OCI-LY3 (cell line): ENCODE data around the gene EVA1A.

Experiments
- H2AFZ ChIP-seq: fragments of 200-600, 300-600 bp; shearing (Covaris generic); 2 replicates; pipeline ENCODE4 v1.6.0; 2014; ENCODE audit warnings: antibody characterized with exemption, low read depth, low read length
- H3K27ac ChIP-seq: fragments of 200-600, 300-600 bp; sonication (generic); 2 replicates; pipeline ENCODE4 v1.5.1; 2014; ENCODE audit warnings: mild to moderate bottlenecking, low read length, moderate library complexity, mixed read lengths
- H3K27me3 ChIP-seq: fragments of 200-600, 300-600 bp; sonication (generic); 2 replicates; pipeline ENCODE4 v1.6.1; 2014; ENCODE audit warnings: low read depth, low read length, mixed read lengths
- H3K36me3 ChIP-seq: fragments of 200-600, 300-600 bp; sonication (generic); replicated peaks from 2 replicates; pipeline ENCODE3; 2014; ENCODE audit warnings: low read depth, low read length, mixed read lengths
- H3K4me1 ChIP-seq: fragments of 300-600, 200-600 bp; sonication (generic); 2 replicates; pipeline ENCODE4 v1.6.1; 2014; ENCODE audit warnings: low read length, mixed read lengths
- H3K4me2 ChIP-seq: fragments of 200-600, 300-600 bp; sonication (generic); 2 replicates; pipeline ENCODE4 v1.6.1; 2014; ENCODE audit warnings: low read length, mixed read lengths
- H3K4me3 ChIP-seq: fragments of 300-600, 200-600 bp; sonication (generic); 2 replicates; pipeline ENCODE4 v1.5.1; 2014; ENCODE audit warnings: antibody characterized with exemption, mild to moderate bottlenecking, low read length, moderate library complexity
- H3K79me2 ChIP-seq: fragments of 300-600, 200-600 bp; shearing (Covaris generic); 2 replicates; pipeline ENCODE4 v1.6.1; 2014; ENCODE audit warnings: mild to moderate bottlenecking, low read length, mixed read lengths
- H3K9ac ChIP-seq: fragments of 300-600, 200-600 bp; shearing (Covaris generic); 2 replicates; pipeline ENCODE4 v1.6.0; 2014; ENCODE audit warnings: mild to moderate bottlenecking, low read length, moderate library complexity
- H3K9me3 ChIP-seq: fragments of 200-600, 300-600 bp; shearing (Covaris generic); 2 replicates; pipeline ENCODE4 v1.6.1; 2014; ENCODE audit warnings: low read length, mixed read lengths; ENCODE audit not compliant: insufficient read depth
- H4K20me1 ChIP-seq: fragments of 200-600, 300-600 bp; sonication (generic); 2 replicates; pipeline ENCODE4 v1.6.1; 2016; ENCODE audit warnings: low read length, mixed read lengths; ENCODE audit not compliant: insufficient read depth
- EZH2phosphoT487 ChIP-seq: fragments of 200-600 bp; shearing (Covaris generic); IDR thresholded peaks from 2 replicates; pipeline ENCODE4 v1.6.1; 2018; ENCODE audit warnings: antibody characterized with exemption, mixed run types, low read depth
- TF ChIP-seq, protein P1 (sequence below): fragments of 200-600, 300-600 bp; sonication (generic); IDR thresholded peaks from 2 replicates; pipeline ENCODE4 v1.5.1; 2014; ENCODE audit warnings: antibody characterized with exemption, low read length, low read depth

Gene EVA1A

DNA sequence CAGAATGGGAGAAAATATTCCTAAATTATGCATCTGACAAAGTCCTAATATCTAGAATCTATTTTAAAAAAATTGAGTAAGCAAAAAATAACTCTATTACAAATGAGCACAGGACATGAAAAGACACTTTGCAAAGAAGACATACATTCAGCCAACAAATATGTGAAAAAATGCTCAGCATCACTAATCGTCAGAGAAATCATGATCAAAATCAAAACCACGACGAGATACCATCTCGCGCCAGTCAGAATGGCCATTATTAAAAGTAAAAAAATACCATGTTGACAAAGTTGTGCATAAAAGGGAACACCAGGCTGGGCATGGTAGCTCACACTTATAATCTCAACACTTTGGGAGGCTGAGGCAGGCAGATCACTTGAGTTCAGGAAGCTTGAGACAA is 63.5 kb downstream of the EVA1A start:
- Histone ChIP-seq H3K4me1 (no peaks in the 10 kb centered on the region), H3K4me2 (no peak overlapping the region), H3K79me2 (no peaks in the 10 kb centered on the region), H3K4me3 (no peak overlapping the region), H3K36me3 (no peaks in the 10 kb centered on the region), H3K27ac (no peak overlapping the region), H3K27me3 (no peaks in the 10 kb centered on the region), H3K9me3 (no peaks in the 10 kb centered on the region), H3K9ac (no peak overlapping the region), H2AFZ (no peak overlapping the region), H4K20me1 (no peaks in the 10 kb centered on the region)
- TF ChIP-seq, protein P1, sequence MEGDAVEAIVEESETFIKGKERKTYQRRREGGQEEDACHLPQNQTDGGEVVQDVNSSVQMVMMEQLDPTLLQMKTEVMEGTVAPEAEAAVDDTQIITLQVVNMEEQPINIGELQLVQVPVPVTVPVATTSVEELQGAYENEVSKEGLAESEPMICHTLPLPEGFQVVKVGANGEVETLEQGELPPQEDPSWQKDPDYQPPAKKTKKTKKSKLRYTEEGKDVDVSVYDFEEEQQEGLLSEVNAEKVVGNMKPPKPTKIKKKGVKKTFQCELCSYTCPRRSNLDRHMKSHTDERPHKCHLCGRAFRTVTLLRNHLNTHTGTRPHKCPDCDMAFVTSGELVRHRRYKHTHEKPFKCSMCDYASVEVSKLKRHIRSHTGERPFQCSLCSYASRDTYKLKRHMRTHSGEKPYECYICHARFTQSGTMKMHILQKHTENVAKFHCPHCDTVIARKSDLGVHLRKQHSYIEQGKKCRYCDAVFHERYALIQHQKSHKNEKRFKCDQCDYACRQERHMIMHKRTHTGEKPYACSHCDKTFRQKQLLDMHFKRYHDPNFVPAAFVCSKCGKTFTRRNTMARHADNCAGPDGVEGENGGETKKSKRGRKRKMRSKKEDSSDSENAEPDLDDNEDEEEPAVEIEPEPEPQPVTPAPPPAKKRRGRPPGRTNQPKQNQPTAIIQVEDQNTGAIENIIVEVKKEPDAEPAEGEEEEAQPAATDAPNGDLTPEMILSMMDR: no peak
- no peak for TF ChIP-seq EZH2phosphoT487

DNA sequence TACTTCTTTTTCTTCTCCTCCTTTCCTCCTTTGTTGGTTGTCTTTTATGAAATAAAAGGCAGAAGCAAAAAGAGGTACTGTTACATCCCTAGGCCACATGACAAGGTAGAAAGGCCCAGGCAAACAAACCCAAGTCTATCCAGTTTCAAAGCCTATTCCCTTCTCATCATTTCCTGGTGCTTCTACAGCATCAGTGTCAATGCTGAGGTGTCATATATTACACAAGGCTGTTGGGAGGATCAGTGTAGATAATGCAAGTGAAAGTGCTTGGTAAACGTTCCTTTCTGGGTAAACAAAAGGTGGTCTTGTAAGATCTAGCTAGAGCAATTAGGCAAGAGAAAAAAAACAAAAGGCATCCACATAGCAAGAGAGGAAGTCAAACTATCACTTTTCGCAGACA is 64.9 kb downstream of the EVA1A start:
- no peak overlapping the region for H3K4me3 ChIP-seq
- no peaks in the 10 kb centered on the region for H3K79me2 ChIP-seq
- H3K36me3 ChIP-seq: no peaks in the 10 kb centered on the region
- no peaks in the 10 kb centered on the region for H3K9me3 ChIP-seq
- H3K9ac ChIP-seq: no peak overlapping the region
- no peaks in the 10 kb centered on the region for H4K20me1 ChIP-seq
- TF ChIP-seq EZH2phosphoT487: no peak
- TF ChIP-seq, protein P1: no peak
- H3K4me1 ChIP-seq: no peaks in the 10 kb centered on the region
- H2AFZ ChIP-seq: no peak overlapping the region
- H3K27ac ChIP-seq: no peak overlapping the region
- H3K4me2 ChIP-seq: no peak overlapping the region
- peaks cover 6% of the 10 kb centered on the region; the same call in 1 of the 2 replicates for H3K27me3 ChIP-seq

- Histone ChIP-seq H4K20me1 (no peaks in the 10 kb centered on the region), H3K27ac (no peak overlapping the region), H3K79me2 (no peaks in the 10 kb centered on the region), H3K9me3 (no peaks in the 10 kb centered on the region), H3K9ac (no peak overlapping the region), H3K4me2 (no peak overlapping the region), H3K4me1 (no peaks in the 10 kb centered on the region), H3K36me3 (no peaks in the 10 kb centered on the region), H3K4me3 (no peak overlapping the region), H3K27me3 (peaks cover 14% of the 10 kb centered on the region; the same call in 1 of the 2 replicates), H2AFZ (no peak overlapping the region)
- TF ChIP-seq EZH2phosphoT487: no peak
- TF ChIP-seq, protein P1: no peak
Observed at GRCh38 chr2:75494137-75494769, 66.5 kb downstream of the EVA1A start.

DNA sequence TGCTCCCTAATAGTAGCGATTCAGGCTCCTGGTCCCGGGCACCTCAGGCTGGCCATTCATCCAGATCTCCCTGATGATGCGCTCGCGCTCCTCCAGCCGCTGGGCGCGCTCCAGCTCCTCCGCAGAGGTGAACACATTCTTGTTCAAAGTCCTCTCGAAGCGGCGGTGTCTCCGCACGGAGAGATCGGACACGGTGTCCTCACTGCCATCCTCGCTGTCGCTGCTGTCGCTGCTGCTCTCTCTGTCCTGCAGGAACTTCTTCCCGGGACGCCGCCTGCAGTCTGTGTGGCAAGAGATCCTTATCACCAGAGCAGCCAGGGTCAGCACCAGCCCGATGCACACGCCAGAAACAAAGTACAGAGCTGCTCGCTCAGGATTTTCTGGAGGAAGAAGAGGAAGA is 67.5 kb downstream of the EVA1A start:
- Histone ChIP-seq H3K9ac (no peak overlapping the region), H3K4me2 (no peak overlapping the region), H3K9me3 (no peaks in the 10 kb centered on the region), H3K79me2 (no peaks in the 10 kb centered on the region), H3K27me3 (peaks cover 15% of the 10 kb centered on the region; the same call in 1 of the 2 replicates), H3K27ac (no peak overlapping the region), H3K36me3 (no peaks in the 10 kb centered on the region), H3K4me1 (no peaks in the 10 kb centered on the region), H4K20me1 (no peaks in the 10 kb centered on the region), H3K4me3 (no peak overlapping the region), H2AFZ (no peak overlapping the region)
- TF ChIP-seq, protein P1: no peak
